ENCODE measurements around the gene GRXCR2. TPM values are rescaled to one million over a fixed set of nuclear protein-coding genes. Genes with fewer than 3 reads are reported as not detected.

Gene GRXCR2
- total and polyA plus RNA-seq, 4 experiments from 2014 or later = not detected

Other genes starting within 250 kb of the GRXCR2 start
- 1 to 10 TPM; 2.1 to 3.1 TPM for gene PRELID2, start 37.7 kb downstream of the GRXCR2 start, total RNA-seq
- gene PRELID2, start 37.7 kb downstream of the GRXCR2 start, polyA plus RNA-seq = 1 to 10 TPM; 1.7 to 2.2 TPM
- gene SH3RF2, start 63.6 kb upstream of the GRXCR2 start, total RNA-seq = not detected
- not detected for gene SH3RF2, start 63.6 kb upstream of the GRXCR2 start, polyA plus RNA-seq
- under 1 TPM in 1 of 2 experiments, not detected in 1; 0.58 TPM for gene PLAC8L1, start 232.6 kb upstream of the GRXCR2 start, total RNA-seq
- gene PLAC8L1, start 232.6 kb upstream of the GRXCR2 start, polyA plus RNA-seq = not detected

Data from CD4-positive, alpha-beta memory T cell (primary cell).